Left hindlimb (tissue), 1 donor: ENCODE data around the gene BSDC1.

Experiments
- DNase-seq: peaks from one replicate; pipeline ENCODE4 v3.0.0-alpha.2; 2018

Gene BSDC1

DNA sequence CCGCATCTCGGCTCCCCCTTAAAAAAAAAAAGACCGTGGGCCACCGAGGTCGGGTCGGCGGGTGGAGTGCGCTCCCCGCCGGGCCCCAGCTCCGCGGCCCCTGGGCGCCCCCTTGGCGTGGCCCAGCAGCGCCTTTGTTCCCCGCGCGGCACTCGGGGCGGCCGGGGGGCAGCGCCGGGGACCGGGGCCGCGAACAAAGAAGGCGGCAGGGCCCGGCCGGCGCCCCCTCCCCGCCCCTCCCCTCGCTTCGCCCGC is 58.8 kb downstream of the BSDC1 start:
- no peak for DNase-seq

DNA sequence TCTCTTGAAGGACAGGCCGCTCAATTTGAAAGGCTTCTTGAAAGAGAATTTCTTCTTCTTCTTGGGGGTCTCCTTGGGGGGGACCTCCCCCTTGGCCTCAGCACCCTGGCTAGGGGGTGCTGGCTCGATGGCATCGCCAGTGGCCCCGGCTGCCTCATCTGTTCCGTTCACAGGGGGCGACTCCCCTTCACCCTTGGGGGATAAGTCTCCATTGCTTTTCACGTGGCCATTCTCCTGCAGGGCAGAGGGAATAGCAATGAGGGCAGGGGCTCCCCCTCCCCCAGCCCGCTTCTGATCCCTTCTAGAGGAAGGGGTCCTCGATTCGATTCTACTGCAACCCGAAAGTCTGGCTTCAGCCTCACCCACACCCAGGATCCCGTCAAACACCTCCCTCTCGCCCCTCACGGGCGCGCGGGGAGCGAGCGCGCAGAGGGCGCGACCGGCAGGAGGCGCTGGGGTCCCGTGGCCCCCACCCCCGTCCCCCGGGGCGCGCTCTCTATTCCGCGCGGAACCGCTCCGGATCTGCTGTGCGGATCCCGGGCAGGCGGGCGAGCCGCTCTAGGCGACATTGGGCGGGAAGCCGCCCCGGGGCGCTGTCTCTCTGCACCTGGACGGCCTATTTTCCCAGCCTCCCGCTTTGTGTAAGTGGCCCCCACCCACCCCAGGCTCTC is 59.2 kb downstream of the BSDC1 start:
- peak; percentile 66 for DNase-seq

DNA sequence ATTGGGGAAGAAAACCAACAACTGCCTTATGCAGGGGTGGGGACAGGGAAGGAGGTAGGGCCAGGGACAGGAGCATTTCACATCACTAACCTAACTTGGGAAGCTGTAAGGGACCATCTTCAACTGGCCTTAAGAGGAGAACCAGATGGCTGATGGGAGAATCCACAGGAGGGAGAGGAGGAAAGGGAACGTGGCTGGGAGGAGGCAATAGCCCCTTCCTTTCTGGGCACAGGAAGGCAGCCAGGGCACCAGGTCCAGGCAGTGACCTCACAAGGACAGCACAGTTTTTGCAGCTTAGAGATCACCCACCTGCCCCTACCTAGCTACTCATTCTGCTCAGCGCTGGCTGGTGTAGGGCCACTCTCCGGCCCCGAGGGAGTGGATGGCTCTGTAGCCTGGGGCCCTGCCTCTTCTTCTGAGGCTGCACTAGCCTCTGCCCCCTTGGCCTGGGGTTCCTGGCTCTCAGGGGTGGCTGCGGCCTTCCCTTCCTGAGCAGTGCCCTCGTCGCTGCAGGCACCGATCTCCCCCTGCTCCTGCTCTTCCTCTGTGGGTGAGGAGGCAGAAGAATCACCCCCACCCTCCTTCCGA is 59.9 kb downstream of the BSDC1 start:
- peak; percentile 26 for DNase-seq

DNA sequence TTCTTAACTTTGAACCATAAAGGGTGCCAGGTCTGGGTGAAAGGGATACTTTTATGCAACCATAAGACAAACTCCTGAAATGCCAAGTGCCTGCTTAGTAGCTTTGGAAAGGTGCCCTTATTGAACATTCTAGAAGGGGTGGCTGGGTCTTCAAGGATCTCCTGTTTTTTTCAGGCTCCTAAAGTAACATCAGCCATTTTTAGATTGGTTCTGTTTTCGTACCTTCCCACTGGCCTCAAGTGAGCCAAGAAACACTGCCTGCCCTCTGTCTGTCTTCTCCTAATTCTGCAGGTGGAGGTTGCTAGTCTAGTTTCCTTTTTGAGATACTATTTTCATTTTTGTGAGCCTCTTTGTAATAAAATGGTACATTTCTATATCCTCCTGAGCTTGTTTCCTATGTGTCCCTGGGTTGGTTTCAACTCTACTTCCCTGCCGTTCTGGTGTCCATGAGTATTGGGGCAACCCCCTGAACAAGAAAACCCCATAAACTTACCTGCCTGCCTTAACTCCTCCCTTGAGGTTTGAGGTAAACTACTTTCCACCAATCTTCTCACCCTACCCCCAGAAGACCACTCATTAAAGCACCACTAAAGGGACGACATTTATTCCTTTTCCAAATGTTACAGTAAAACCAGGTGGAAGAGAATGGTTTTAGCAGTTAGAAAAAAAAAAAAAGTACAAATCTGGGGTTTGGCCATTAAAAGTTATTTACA is 60.8 kb downstream of the BSDC1 start:
- no peak for DNase-seq

DNA sequence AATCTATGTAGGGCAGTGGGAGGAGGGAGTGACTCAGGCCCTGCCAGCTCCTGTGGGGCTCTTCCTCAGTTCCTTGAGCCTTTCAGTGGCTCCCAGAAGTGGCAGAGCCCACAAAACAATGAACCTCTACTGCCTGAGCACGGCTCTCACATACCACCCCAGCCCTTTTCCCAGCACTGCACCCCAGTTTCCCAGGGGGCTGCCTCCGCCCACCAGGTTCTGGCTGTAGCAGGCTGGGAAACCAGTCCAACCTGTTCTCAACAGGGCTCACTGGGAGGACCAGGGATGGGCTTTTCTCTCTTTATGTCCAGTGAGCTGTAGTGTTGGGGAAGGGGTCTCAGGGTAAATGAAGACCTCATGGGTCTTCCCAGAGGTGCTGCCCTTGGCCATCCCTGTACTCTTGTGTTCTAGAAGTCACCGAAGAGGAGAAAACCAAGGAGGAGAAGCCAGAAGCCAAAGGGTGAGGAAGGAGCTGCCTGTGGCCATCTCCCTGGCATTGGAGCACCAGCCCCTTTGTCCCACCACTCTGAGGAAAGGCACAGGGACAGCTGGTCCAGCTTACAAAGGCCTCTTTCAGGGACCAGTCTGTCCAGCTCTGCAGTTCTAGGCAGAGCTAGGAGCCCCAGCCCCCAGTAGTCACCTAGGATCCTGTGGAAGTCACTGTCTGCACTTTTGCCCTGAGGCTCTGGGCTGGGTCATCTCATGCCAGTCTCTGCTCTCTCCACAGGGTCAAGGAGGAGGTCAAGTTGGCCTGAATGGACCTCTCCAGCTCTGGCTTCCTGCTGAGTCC is 61.8 kb downstream of the BSDC1 start:
- no peak for DNase-seq

DNA sequence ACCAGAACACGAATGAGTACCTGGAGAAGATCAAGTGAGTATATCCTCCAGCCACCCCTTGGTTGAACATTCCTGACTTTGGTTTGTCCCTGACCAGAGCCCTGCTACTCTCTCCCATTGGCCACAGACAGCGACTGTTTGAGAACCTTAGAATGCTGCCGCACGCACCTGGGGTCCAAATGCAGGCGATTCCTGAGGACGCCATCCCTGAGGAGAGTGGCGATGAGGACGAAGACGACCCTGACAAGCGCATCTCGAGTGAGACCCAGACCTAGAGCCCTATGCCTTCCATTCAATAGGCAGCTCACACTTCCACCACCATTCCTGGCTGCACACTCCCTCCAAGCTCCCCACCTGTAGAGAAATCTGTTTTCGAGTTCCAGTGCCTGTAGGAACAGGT is 62.7 kb downstream of the BSDC1 start:
- no peak for DNase-seq

DNA sequence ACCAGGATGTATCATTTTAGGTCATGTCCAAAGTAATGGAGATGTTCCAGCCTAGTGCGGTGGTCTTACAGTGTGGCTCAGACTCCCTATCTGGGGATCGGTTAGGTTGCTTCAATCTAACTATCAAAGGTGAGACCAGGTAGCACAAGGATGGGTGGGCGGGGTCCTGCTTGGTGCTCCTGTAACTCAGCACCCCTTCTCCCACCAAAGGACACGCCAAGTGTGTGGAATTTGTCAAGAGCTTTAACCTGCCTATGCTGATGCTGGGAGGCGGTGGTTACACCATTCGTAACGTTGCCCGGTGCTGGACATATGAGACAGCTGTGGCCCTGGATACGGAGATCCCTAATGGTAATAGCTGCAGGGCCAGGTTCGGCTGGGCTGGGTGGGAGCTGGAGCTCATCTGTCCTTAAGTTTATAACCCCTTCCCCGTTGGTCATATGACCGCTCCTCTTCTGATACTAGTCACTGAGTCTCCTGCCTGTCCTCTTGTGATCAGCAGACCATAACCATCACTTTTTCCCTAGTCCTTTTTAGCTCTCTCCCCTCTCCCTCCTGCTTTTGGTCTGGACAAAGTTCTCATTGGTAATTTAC is 63.6 kb downstream of the BSDC1 start:
- DNase-seq: peak; percentile 6

DNA sequence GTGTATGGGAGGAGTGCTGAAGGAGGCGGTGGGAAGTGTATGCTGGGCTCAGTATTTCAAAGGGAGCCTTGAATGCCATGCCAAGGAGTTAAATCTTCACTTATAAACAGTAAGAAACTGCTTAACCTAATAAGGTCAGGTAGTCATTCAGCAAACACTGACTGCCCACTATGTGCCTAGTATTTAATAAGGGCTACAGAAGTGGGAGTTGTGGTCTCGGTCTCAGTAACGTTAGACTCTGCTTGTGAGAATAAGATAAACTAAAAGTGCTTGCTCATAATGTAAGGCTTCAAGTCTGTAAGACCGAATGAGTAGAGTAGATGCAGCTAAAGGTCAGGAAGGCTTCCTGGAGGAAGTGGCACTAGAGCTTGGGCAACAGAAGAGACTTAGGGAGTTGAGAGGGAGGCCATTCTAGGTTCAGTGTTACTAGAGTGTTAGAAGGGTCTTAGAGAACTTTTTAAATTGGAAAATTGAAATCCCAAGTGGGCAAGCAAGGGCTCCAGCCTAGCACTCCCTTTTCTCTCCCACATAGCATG is 64.2 kb downstream of the BSDC1 start:
- DNase-seq: no peak

DNA sequence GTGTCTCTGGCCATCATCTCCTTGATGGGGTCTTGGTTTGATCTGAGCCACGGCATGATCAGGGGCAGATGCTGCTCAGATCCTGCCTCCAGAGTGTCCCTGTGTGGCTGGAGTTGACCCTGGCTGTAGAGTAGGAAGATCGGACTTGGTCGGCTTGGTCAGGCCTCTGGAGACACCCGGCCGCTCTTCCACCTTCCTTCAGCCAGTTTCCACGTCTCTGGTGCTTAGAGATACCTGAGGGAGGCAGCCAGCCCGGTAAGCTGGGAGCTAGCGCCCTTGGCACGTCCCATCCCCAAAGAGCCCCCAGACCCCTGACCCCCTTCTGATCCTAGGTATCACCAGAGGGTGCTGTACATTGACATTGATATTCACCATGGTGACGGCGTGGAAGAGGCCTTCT is 67.0 kb downstream of the BSDC1 start:
- no peak for DNase-seq

DNA sequence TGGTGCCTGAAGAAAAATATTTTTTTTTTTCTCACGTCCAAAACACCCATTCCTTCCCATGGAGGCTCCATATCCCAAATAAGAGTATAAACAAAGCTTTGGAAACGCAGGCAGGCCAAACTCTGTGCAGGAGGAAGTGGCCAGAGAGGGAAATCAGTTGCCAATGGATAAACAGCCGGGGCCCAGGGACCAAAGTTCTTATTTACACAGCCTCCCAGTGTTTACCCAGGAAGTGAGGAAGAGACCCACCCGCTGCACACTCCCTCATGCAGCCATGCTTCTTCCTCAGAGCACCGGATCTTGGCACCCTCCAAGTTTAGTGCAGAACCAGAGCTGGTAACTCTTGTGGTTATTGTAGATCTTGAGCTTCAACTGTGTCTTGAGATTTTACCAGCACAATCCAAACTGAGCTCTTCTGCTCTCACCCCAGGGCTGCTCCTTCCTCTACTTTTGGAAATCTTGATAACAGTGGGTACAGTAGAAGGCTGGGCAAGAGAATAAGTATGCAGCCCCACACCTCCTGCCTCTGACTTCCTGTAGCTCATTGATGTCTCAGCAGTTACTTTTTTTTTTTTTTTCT is 72.4 kb downstream of the BSDC1 start:
- no peak for DNase-seq

DNA sequence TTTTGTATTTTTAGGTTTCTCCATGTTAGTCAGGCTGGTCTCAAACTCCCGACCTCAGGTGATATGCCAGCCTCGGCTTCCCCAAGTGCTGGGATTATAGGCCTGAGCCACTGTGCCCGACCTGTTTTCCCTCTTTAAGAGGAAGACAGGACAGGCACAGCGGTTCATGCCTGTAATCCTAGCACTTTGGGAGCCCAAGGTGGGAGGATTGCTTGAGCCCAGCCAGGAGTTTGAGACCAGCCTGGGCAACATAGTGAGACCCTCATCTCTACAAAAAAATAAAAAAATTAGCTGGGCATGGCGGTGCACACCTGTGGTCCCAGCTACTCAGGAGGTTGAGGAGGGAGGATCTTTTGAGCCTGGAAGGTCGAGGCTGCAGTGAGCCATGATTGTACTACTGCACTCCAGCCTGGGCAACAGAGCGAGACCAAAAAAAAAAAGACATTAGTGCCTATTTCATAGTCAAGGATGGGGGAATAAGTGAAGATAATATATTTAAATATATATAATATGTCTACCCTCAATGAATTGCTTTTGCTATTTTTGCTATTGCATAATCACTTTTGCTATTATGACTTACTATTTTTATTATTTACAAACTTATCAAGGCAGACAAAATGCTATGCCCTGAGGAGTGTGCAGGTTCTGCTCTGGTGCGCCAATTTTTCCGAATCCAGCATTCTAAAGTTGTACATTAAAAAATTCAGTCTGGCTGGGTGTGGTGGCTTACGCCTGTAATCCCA is 75.9 kb downstream of the BSDC1 start:
- DNase-seq: no peak

DNA sequence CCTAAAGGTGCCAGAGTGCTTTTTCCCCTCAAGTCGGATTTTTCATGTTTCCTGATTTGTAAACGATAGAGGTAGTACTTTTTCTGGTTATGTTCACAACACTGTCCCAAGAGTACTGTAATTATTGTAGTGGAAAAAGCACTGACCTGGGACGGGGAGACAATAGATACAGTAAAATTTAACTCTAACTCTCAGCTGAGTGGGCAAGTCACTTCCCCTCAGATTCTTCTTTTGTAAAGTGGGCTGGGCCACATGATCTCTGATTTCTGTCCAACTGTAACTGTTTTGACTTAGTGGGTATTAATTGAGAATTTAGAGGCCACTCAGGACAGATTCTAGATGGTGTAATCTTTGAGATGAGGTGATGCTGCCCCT is 77.4 kb downstream of the BSDC1 start:
- DNase-seq: no peak
